ENCODE data around the gene MAPKAPK3. TPM values are rescaled to one million over a fixed set of nuclear protein-coding genes. Genes with fewer than 3 reads are reported as not detected.
A peak's percentile ranks its signal among the peaks of the same experiment; 100 is the strongest.

Gene MAPKAPK3
- total and polyA plus RNA-seq, 9 donors = 15.8 to 44.7 (median 29.3) TPM

DNA sequence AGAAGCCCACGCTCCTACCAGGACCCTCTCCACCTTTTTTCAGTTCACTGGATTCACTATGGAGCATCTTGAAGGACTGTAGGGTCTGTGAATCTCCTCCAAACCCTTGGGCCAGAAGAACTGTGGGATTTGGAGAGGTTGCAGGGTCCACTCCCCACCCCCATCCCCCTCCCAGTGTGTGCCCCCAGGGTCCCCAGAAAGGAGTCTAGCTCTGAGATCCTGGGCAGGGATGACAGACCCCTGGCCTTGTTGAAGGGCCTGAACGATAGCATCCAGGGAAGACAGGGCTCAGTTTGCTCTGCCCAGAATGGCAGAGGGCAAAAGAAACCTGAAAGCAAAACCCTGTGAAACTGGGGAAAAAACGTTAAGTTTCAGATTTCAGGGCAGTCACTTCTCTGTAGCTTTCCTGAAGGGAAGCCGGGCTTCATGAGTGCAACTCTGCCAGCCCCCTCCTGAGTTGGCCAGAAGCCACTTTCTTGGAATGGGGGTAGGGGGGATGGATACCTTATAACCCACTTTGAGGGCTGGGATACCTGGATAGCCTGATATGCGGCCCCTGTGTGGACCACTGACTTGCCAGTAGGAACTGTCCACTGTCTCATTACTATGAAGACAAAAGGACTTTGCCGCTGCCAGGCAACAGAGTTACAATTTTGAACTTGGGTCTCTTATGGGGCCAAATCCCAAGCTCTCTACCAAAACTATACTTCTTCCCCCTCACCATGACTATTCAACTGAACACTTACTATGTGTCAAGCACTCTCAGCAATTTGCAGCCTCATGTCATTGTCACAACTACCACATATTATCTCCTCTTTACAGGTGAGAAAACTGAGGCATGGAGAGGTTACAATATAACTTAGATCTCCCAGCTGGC, 3.7 kb upstream of the MAPKAPK3 start:
- peak in 2 of 5 donors; percentile 51 to 57 for DNase-seq
- Histone ChIP-seq H3K36me3 (no peaks in the 10 kb centered on the region), H3K4me3 (no peak overlapping the region), H3K27ac (peak overlapping the region; percentile 35 to 86), H3K9me3 (no peaks in the 10 kb centered on the region), H3K4me1 (ENCODE audit: insufficient read depth) (peaks cover 28% of the 10 kb centered on the region), H3K27me3 (no peaks in the 10 kb centered on the region)
- TF ChIP-seq EP300 (IDR thresholded peaks at IDR 0.05) (no peak), POLR2A (IDR thresholded peaks at IDR 0.05) (no peak)
- TF ChIP-seq, protein P1, sequence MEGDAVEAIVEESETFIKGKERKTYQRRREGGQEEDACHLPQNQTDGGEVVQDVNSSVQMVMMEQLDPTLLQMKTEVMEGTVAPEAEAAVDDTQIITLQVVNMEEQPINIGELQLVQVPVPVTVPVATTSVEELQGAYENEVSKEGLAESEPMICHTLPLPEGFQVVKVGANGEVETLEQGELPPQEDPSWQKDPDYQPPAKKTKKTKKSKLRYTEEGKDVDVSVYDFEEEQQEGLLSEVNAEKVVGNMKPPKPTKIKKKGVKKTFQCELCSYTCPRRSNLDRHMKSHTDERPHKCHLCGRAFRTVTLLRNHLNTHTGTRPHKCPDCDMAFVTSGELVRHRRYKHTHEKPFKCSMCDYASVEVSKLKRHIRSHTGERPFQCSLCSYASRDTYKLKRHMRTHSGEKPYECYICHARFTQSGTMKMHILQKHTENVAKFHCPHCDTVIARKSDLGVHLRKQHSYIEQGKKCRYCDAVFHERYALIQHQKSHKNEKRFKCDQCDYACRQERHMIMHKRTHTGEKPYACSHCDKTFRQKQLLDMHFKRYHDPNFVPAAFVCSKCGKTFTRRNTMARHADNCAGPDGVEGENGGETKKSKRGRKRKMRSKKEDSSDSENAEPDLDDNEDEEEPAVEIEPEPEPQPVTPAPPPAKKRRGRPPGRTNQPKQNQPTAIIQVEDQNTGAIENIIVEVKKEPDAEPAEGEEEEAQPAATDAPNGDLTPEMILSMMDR (IDR thresholded peaks at IDR 0.05) = no peak
- WGBS, 3 donors = 41 to 48% (median 45%) methylated on average over 6 of the region's 6 CpGs
- intact Hi-C loops (cut with DNase I) = loop anchor here (1.0 to 10.0 kb wide), 5 partner anchors 41 to 1332 kb away; partner anchors contain the start of genes MANF (in 2 of the 4), CACNA2D2 (in 1 of the 4), PARP3 (in 1 of the 4) and RRP9 (in 1 of the 4)

- H3K27ac ChIP-seq = no peak overlapping the region
- no peak for TF ChIP-seq POLR2A (IDR thresholded peaks at IDR 0.05)
- TF ChIP-seq EP300 (IDR thresholded peaks at IDR 0.05) = no peak
- TF ChIP-seq, protein P1 (IDR thresholded peaks at IDR 0.05) = no peak
- WGBS, 3 donors = 57 to 71% (median 66%) methylated on average over 1 of the region's 1 CpG
- H3K4me3 ChIP-seq = no peak overlapping the region
- DNase-seq = no peak
- H3K4me1 ChIP-seq (ENCODE audit: insufficient read depth) = peaks cover 14% of the 10 kb centered on the region
- H3K27me3 ChIP-seq = no peaks in the 10 kb centered on the region
- intact Hi-C loops (cut with DNase I) = loop anchor here (2.0 to 10.0 kb wide), 7 partner anchors 42 to 1330 kb away; partner anchors contain the start of genes MANF (in 2 of the 4), CACNA2D2 (in 1 of the 4), PARP3 (in 1 of the 4) and RBM15B (in 1 of the 4)
- H3K36me3 ChIP-seq = no peaks in the 10 kb centered on the region
- H3K9me3 ChIP-seq = no peaks in the 10 kb centered on the region
Observed at GRCh38 chr3:50615190-50615589, 1.8 kb upstream of the MAPKAPK3 start.

- H3K9me3 ChIP-seq = no peaks in the 10 kb centered on the region
- H3K36me3 ChIP-seq = no peaks in the 10 kb centered on the region
- H3K4me3 ChIP-seq = peak overlapping the region; percentile 54
- H3K27ac ChIP-seq = peak overlapping the region; percentile 50 to 85
- intact Hi-C loops (cut with DNase I) = loop anchor here in 3 of 4 donors (5.0 to 10.0 kb wide), 6 partner anchors 111 to 1329 kb away; partner anchors contain the start of genes MANF (in 2 of the 3), CACNA2D2 (in 1 of the 3), PARP3 (in 1 of the 3) and RBM15B (in 1 of the 3)
- WGBS, 3 donors = 0 to 1% (median 0%) methylated on average over 24 of the region's 24 CpGs
- DNase-seq = peak; percentile 79 to 89 (median 86)
- H3K4me1 ChIP-seq (ENCODE audit: insufficient read depth) = peaks cover 11% of the 10 kb centered on the region
- no peak for TF ChIP-seq EP300 (IDR thresholded peaks at IDR 0.05)
- TF ChIP-seq, protein P1 (IDR thresholded peaks at IDR 0.05) = peak; percentile 94 to 99 (median 95)
- H3K27me3 ChIP-seq = no peaks in the 10 kb centered on the region
Observed at GRCh38 chr3:50616003-50616769, 765 bp upstream of the MAPKAPK3 start.

DNA sequence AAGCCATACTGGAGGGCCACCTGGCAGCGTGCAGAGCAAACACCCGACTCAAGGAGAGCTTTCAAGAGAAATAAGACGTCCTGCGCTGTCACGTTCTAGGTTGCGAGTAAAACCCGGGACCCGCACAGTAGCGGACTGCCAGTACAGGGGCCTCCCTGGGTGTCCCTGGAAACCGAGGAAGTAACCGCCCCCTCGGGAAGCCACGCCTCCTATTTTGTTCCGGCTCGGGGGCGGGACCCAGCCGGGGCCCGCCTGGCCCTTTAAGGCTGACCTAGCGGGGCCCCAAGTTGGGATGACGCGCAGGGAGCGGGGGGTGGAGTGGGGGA, 218 bp upstream of the MAPKAPK3 start:
- intact Hi-C loops (cut with DNase I) = loop anchor here in 3 of 4 donors (5.0 to 10.0 kb wide), 6 partner anchors 112 to 1328 kb away; partner anchors contain the start of genes MANF (in 2 of the 3), CACNA2D2 (in 1 of the 3), PARP3 (in 1 of the 3) and RBM15B (in 1 of the 3)
- Histone ChIP-seq H3K4me3 (peak overlapping the region; percentile 54), H3K27ac (peak overlapping the region; percentile 50 to 85), H3K27me3 (no peaks in the 10 kb centered on the region), H3K4me1 (ENCODE audit: insufficient read depth) (peaks cover 11% of the 10 kb centered on the region), H3K9me3 (no peaks in the 10 kb centered on the region), H3K36me3 (no peaks in the 10 kb centered on the region)
- WGBS, 3 donors = 0 to 1% (median 0%) methylated on average over 13 to 22 of the region's 22 CpGs
- DNase-seq = peak; percentile 93 to 97 (median 95)
- TF ChIP-seq EP300 (IDR thresholded peaks at IDR 0.05) (no peak), POLR2A (IDR thresholded peaks at IDR 0.05) (peak; percentile 51)

Data from ovary (tissue), 9 donors.